ENCODE results near the gene HSPA12B.

HSPA12B gene

GRCh38 chr20:3712279-3712873 is 20.1 kb upstream of the HSPA12B start, which contains the start of gene SIGLEC1:
Gene SIGLEC1 (minus strand): TSS chr20:3712600. CDS start chr20:3707128, 5,472 bp downstream.
- Mint-ChIP-seq H3K27ac (no peak within 1 kb of the TSS), H3K4me3 (no peak within 1 kb of the TSS)

GRCh38 chr20:3714092-3714491 is 18.4 kb upstream of the HSPA12B start:
- H3K27me3 Mint-ChIP-seq = no peaks in the 10 kb centered on the region
- no peak overlapping the region for H3K4me3 Mint-ChIP-seq
- no peaks in the 10 kb centered on the region for H3K4me1 Mint-ChIP-seq (ENCODE audit: low read depth)
- no peak overlapping the region for H3K27ac Mint-ChIP-seq
- H3K9me3 Mint-ChIP-seq (ENCODE audit: low read depth) = no peaks in the 10 kb centered on the region
- no peaks in the 10 kb centered on the region for H3K36me3 Mint-ChIP-seq

More at GRCh38 chr20:3712279-3712873, 20.1 kb upstream of the HSPA12B start, which contains the start of gene SIGLEC1:
- H3K27me3 Mint-ChIP-seq = no peaks in the 10 kb centered on the region
- H3K9me3 Mint-ChIP-seq (ENCODE audit: low read depth) = no peaks in the 10 kb centered on the region
- H3K36me3 Mint-ChIP-seq = no peaks in the 10 kb centered on the region
- no peaks in the 10 kb centered on the region for H3K4me1 Mint-ChIP-seq (ENCODE audit: low read depth)

GRCh38 chr20:3716195-3716834 is 16.2 kb upstream of the HSPA12B start:
- H3K36me3 Mint-ChIP-seq = no peaks in the 10 kb centered on the region
- no peak overlapping the region for H3K27ac Mint-ChIP-seq
- H3K27me3 Mint-ChIP-seq = peaks cover 3% of the 10 kb centered on the region
- no peak overlapping the region for H3K4me3 Mint-ChIP-seq
- no peaks in the 10 kb centered on the region for H3K9me3 Mint-ChIP-seq (ENCODE audit: low read depth)
- H3K4me1 Mint-ChIP-seq (ENCODE audit: low read depth) = no peaks in the 10 kb centered on the region

GRCh38 chr20:3719046-3719445 is 13.4 kb upstream of the HSPA12B start:
- H3K36me3 Mint-ChIP-seq = no peaks in the 10 kb centered on the region
- H3K4me1 Mint-ChIP-seq (ENCODE audit: low read depth) = no peaks in the 10 kb centered on the region
- H3K27ac Mint-ChIP-seq = no peak overlapping the region
- H3K4me3 Mint-ChIP-seq = no peak overlapping the region
- peaks cover 3% of the 10 kb centered on the region for H3K27me3 Mint-ChIP-seq
- H3K9me3 Mint-ChIP-seq (ENCODE audit: low read depth) = no peaks in the 10 kb centered on the region

GRCh38 chr20:3720068-3720467 is 12.4 kb upstream of the HSPA12B start:
- Mint-ChIP-seq H3K4me3 (no peak overlapping the region), H3K9me3 (ENCODE audit: low read depth) (no peaks in the 10 kb centered on the region), H3K27ac (no peak overlapping the region), H3K27me3 (peaks cover 6% of the 10 kb centered on the region), H3K4me1 (ENCODE audit: low read depth) (no peaks in the 10 kb centered on the region), H3K36me3 (no peaks in the 10 kb centered on the region)

GRCh38 chr20:3720626-3721025 is 11.9 kb upstream of the HSPA12B start:
- Mint-ChIP-seq H3K27ac (no peak overlapping the region), H3K9me3 (ENCODE audit: low read depth) (no peaks in the 10 kb centered on the region), H3K36me3 (no peaks in the 10 kb centered on the region), H3K4me1 (ENCODE audit: low read depth) (no peaks in the 10 kb centered on the region), H3K4me3 (no peak overlapping the region), H3K27me3 (peaks cover 6% of the 10 kb centered on the region)

GRCh38 chr20:3721912-3722311 is 10.6 kb upstream of the HSPA12B start:
- no peak overlapping the region for H3K27ac Mint-ChIP-seq
- H3K4me3 Mint-ChIP-seq = no peak overlapping the region
- H3K36me3 Mint-ChIP-seq = no peaks in the 10 kb centered on the region
- H3K4me1 Mint-ChIP-seq (ENCODE audit: low read depth) = no peaks in the 10 kb centered on the region
- H3K9me3 Mint-ChIP-seq (ENCODE audit: low read depth) = no peaks in the 10 kb centered on the region
- H3K27me3 Mint-ChIP-seq = peaks cover 9% of the 10 kb centered on the region

- Mint-ChIP-seq H3K27me3 (peaks cover 17% of the 10 kb centered on the region), H3K27ac (no peak overlapping the region), H3K4me3 (no peak overlapping the region), H3K36me3 (no peaks in the 10 kb centered on the region), H3K4me1 (ENCODE audit: low read depth) (no peaks in the 10 kb centered on the region), H3K9me3 (ENCODE audit: low read depth) (no peaks in the 10 kb centered on the region)
Observed at GRCh38 chr20:3723284-3723683, 9.2 kb upstream of the HSPA12B start.

GRCh38 chr20:3724356-3724755 is 8.1 kb upstream of the HSPA12B start:
- H3K27me3 Mint-ChIP-seq = peaks cover 18% of the 10 kb centered on the region
- H3K27ac Mint-ChIP-seq = no peak overlapping the region
- no peaks in the 10 kb centered on the region for H3K9me3 Mint-ChIP-seq (ENCODE audit: low read depth)
- H3K4me1 Mint-ChIP-seq (ENCODE audit: low read depth) = no peaks in the 10 kb centered on the region
- no peaks in the 10 kb centered on the region for H3K36me3 Mint-ChIP-seq
- no peak overlapping the region for H3K4me3 Mint-ChIP-seq

GRCh38 chr20:3727401-3728021 is 5.0 kb upstream of the HSPA12B start:
- no peaks in the 10 kb centered on the region for H3K4me1 Mint-ChIP-seq (ENCODE audit: low read depth)
- peaks cover 30% of the 10 kb centered on the region for H3K27me3 Mint-ChIP-seq
- H3K4me3 Mint-ChIP-seq = no peak overlapping the region
- no peak overlapping the region for H3K27ac Mint-ChIP-seq
- H3K9me3 Mint-ChIP-seq (ENCODE audit: low read depth) = no peaks in the 10 kb centered on the region
- no peaks in the 10 kb centered on the region for H3K36me3 Mint-ChIP-seq

GRCh38 chr20:3728354-3728753 is 4.1 kb upstream of the HSPA12B start:
- H3K4me1 Mint-ChIP-seq (ENCODE audit: low read depth) = no peaks in the 10 kb centered on the region
- H3K9me3 Mint-ChIP-seq (ENCODE audit: low read depth) = no peaks in the 10 kb centered on the region
- H3K4me3 Mint-ChIP-seq = no peak overlapping the region
- no peaks in the 10 kb centered on the region for H3K36me3 Mint-ChIP-seq
- H3K27ac Mint-ChIP-seq = no peak overlapping the region
- peaks cover 30% of the 10 kb centered on the region for H3K27me3 Mint-ChIP-seq

- Mint-ChIP-seq H3K9me3 (ENCODE audit: low read depth) (no peaks in the 10 kb centered on the region), H3K4me1 (ENCODE audit: low read depth) (no peaks in the 10 kb centered on the region), H3K27me3 (peaks cover 30% of the 10 kb centered on the region), H3K27ac (no peak overlapping the region), H3K4me3 (no peak overlapping the region), H3K36me3 (no peaks in the 10 kb centered on the region)
Observed at GRCh38 chr20:3728876-3729275, 3.6 kb upstream of the HSPA12B start.

GRCh38 chr20:3729378-3729777 is 3.1 kb upstream of the HSPA12B start:
- Mint-ChIP-seq H3K27me3 (peaks cover 30% of the 10 kb centered on the region), H3K4me3 (no peak overlapping the region), H3K36me3 (no peaks in the 10 kb centered on the region), H3K4me1 (ENCODE audit: low read depth) (no peaks in the 10 kb centered on the region), H3K27ac (no peak overlapping the region), H3K9me3 (ENCODE audit: low read depth) (no peaks in the 10 kb centered on the region)

- no peaks in the 10 kb centered on the region for H3K9me3 Mint-ChIP-seq (ENCODE audit: low read depth)
- H3K4me3 Mint-ChIP-seq = no peak overlapping the region
- peaks cover 28% of the 10 kb centered on the region for H3K27me3 Mint-ChIP-seq
- no peak overlapping the region for H3K27ac Mint-ChIP-seq
- no peaks in the 10 kb centered on the region for H3K36me3 Mint-ChIP-seq
- H3K4me1 Mint-ChIP-seq (ENCODE audit: low read depth) = no peaks in the 10 kb centered on the region
Observed at GRCh38 chr20:3729811-3730540, 2.5 kb upstream of the HSPA12B start.
